Measurements from ENCODE around the gene NTRK2.

Gene NTRK2

GRCh38 chr9:84999788-85000187 is 330.3 kb downstream of the NTRK2 start:
- no peak for DNase-seq (ENCODE audit: low read depth)
- H3K4me3 ChIP-seq (ENCODE audit: low read depth, low read length): no peak overlapping the region
- no peak for TF ChIP-seq CTCF (IDR thresholded peaks at IDR 0.05; ENCODE audit: low read depth, low read length, missing control alignments)

GRCh38 chr9:85001925-85002324 is 332.4 kb downstream of the NTRK2 start:
- no peak overlapping the region for H3K4me3 ChIP-seq (ENCODE audit: low read depth, low read length)
- TF ChIP-seq CTCF (IDR thresholded peaks at IDR 0.05; ENCODE audit: low read depth, low read length, missing control alignments): no peak
- no peak for DNase-seq (ENCODE audit: low read depth)

GRCh38 chr9:85004818-85005413 is 335.4 kb downstream of the NTRK2 start:
- no peak for DNase-seq (ENCODE audit: low read depth)
- no peak overlapping the region for H3K4me3 ChIP-seq (ENCODE audit: low read depth, low read length)
- TF ChIP-seq CTCF (IDR thresholded peaks at IDR 0.05; ENCODE audit: low read depth, low read length, missing control alignments): no peak

- no peak overlapping the region for H3K4me3 ChIP-seq (ENCODE audit: low read depth, low read length)
- TF ChIP-seq CTCF (IDR thresholded peaks at IDR 0.05; ENCODE audit: low read depth, low read length, missing control alignments): no peak
- DNase-seq (ENCODE audit: low read depth): no peak
Observed at GRCh38 chr9:85007748-85008147, 338.2 kb downstream of the NTRK2 start.

DNA sequence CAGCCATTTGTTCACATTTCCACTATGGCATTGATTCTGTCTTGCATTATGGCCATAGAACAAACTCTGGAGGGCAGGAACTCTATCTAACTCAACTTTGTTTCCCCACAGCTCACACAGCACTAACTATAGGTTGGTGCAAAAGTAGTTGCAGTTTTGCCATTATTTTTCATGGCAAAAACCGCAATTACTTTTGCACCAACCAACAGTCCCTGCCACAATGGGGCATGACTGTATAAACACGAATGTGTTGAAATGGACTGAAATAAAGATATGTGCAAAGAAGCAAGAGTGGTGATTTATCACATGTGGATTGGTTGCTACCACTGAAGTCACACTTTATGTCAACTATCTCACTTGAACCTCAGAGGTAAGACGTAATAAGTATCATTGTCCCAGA is 338.7 kb downstream of the NTRK2 start:
- no peak overlapping the region for H3K4me3 ChIP-seq (ENCODE audit: low read depth, low read length)
- no peak for TF ChIP-seq CTCF (IDR thresholded peaks at IDR 0.05; ENCODE audit: low read depth, low read length, missing control alignments)
- no peak for DNase-seq (ENCODE audit: low read depth)

DNA sequence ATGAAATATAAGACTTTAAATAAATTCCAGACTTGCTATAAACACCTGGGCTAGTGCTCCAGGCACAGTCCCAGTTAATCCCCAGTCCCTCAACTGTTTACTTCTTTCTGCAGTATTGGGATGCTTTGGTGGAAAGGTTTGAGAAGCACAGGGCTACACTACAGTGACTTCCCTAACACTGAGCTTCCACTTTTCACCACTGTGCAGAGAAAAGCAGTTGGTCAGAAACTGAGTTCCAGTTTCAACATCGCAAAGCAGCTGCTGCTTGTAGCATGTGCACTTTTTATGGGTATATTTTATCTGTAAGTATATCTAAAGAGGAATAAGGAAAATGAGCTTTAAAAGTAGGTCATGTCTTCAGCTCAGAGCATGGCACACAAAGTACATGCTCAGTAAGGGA is 339.7 kb downstream of the NTRK2 start:
- peak; percentile 26 for TF ChIP-seq CTCF (IDR thresholded peaks at IDR 0.05; ENCODE audit: low read depth, low read length, missing control alignments)
- peak; percentile 7 for DNase-seq (ENCODE audit: low read depth)
- no peak overlapping the region for H3K4me3 ChIP-seq (ENCODE audit: low read depth, low read length)

DNA sequence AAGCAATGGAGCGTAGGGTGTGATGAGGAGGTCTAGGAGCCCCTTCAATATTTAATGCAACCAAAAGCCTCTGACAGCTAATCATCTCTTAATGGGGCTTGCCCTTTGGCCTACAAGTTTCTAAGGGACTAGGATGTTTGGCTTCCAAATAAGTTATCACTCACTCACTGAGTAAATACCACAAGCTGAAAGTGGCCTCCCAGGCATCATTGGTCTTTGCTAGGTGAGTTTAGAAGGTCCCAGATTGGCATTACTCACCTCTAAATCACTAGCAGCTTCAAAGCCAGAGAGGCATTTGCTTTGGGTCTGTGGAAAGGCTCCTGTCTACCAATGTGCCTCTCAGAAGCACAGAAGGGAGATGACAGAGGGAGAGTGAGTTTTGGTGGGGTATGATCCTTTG is 344.2 kb downstream of the NTRK2 start:
- DNase-seq (ENCODE audit: low read depth): no peak
- no peak for TF ChIP-seq CTCF (IDR thresholded peaks at IDR 0.05; ENCODE audit: low read depth, low read length, missing control alignments)

More for the DNA sequence above, 344.2 kb downstream of the NTRK2 start:
- H3K4me3 ChIP-seq (ENCODE audit: low read depth, low read length): no peak overlapping the region

Measured in GM12864 (cell line).